ENCODE data around the gene DNASE2B. TPM values are rescaled to one million over a fixed set of nuclear protein-coding genes. Genes with fewer than 3 reads are reported as not detected.

DNASE2B gene
- total and polyA plus RNA-seq, 12 donors: 0.10 to 1.2 (median 0.35) TPM; not detected in 4

DNA sequence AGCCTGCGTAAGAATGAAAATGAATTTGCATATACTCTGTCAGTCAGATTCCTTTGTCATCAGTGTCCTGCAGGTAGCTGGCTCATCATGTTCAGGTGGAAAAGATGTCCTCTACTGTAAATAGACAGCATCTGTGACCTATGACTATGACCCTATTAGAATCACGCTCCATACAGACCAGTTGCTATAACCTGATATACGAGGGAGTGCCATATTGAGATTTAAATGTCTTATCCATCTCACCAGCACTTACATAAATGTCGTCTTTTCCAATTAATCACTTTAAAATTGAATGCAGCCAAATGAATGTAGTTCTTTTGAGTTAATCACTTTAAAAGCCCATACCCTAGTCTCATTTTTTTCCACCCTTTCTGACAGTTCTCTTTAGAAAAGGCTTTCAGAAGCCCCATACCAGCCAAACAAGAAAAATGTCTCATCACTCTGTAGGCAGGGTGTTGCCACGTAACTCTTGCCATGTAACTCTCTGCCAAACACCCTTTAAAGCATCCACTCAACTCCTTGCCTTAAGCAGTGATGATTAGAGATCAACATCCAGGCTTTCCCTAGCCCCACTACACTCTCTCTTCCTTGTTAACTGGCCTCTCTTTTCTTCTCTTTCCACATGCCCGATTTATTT, 26.3 kb downstream of the DNASE2B start:
- H3K9me3 ChIP-seq (replicated peaks in 1 of 3): no peaks in the 10 kb centered on the region
- no peaks in the 10 kb centered on the region for H3K27me3 ChIP-seq
- intact Hi-C loops (cut with DNase I): loop anchor here in 1 of 2 donors (5.0 kb wide), 1 partner anchor 117 kb away; no protein-coding TSS in a partner anchor
- H3K4me3 ChIP-seq: no peak overlapping the region
- H3K4me1 ChIP-seq (replicated peaks in 1 of 2): peaks cover 0 to 21% of the 10 kb centered on the region in 2 donors
- no peak overlapping the region for H3K27ac ChIP-seq
- TF ChIP-seq POLR2A (IDR thresholded peaks at IDR 0.05): no peak
- no peak for TF ChIP-seq CTCF (IDR thresholded peaks at IDR 0.05)
- WGBS, 4 donors: 77 to 83% (median 79%) methylated on average over 6 of the region's 6 CpGs
- H3K36me3 ChIP-seq (replicated peaks in 1 of 2): no peaks in the 10 kb centered on the region
- DNase-seq: no peak

DNA sequence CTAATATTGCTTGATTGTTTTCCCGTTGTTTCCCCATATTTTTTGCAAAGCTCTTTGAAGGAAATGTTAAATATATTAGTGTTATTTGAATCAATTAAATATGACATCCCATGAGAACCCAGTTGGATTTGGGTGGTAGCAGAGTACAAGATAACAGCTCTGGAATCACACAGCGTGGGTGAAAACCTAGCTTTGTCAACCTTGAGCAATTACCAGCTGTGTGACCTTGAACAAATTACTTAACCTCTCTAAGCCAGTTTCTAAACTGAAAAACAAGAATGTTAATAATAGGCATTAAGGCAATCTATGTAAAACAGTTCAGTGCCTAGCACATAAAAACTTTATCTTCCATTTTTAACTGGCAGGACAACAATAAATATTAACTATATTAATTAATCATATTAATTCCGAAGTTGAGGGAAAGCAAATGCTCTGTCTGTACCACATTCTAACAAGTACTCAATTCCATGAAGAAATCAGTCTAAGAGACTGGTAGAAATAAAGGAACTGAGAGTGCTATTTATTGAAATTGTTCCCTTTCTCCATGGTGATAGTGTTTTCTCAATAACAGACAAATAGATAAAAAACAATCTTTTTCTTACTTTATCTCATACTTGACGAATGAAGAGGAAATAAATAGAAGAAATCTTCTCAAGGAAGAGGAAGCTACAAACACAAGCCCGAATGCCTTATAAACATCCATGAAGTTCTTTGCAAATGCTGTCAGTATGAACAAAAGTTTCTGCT, 27.0 kb downstream of the DNASE2B start:
- Histone ChIP-seq H3K27ac (peak overlapping the region in 1 of 5 donors; percentile 9), H3K9me3 (replicated peaks in 1 of 3) (no peaks in the 10 kb centered on the region), H3K36me3 (replicated peaks in 1 of 2) (no peaks in the 10 kb centered on the region), H3K4me3 (no peak overlapping the region), H3K4me1 (replicated peaks in 1 of 2) (peaks cover 0 to 21% of the 10 kb centered on the region in 2 donors), H3K27me3 (no peaks in the 10 kb centered on the region)
- TF ChIP-seq CTCF (IDR thresholded peaks at IDR 0.05) (no peak), POLR2A (IDR thresholded peaks at IDR 0.05) (no peak)
- WGBS, 4 donors: 35 to 38% (median 36%) methylated on average over 5 of the region's 5 CpGs
- intact Hi-C loops (cut with DNase I): no loop called here
- no peak for DNase-seq

DNA sequence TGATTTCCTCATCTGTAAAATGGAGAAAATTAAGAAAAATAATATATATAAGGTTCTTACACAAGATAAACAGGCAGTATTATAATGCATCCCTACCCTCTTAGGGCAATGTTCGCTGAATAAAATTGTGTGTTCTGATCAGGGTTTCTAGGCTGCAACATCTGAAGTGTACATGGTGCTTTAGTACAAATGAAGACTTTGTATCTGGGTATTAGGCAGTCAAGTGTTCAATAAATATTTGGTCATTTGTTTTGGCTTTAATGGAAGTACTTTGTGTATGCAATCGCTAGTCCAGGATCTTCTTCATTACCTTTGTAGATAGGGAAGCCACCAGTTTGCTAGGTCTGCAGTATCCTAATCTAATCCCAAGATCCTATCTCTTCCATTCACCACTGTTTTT, 28.1 kb downstream of the DNASE2B start:
- H3K4me1 ChIP-seq (replicated peaks in 1 of 2): peaks cover 0 to 21% of the 10 kb centered on the region in 2 donors
- no peaks in the 10 kb centered on the region for H3K36me3 ChIP-seq (replicated peaks in 1 of 2)
- H3K27ac ChIP-seq: no peak overlapping the region
- DNase-seq: no peak
- H3K9me3 ChIP-seq (replicated peaks in 1 of 3): no peaks in the 10 kb centered on the region
- WGBS, 4 donors: 87 to 98% (median 95%) methylated on average over 2 of the region's 2 CpGs
- no peaks in the 10 kb centered on the region for H3K27me3 ChIP-seq
- TF ChIP-seq POLR2A (IDR thresholded peaks at IDR 0.05): no peak
- H3K4me3 ChIP-seq: no peak overlapping the region
- intact Hi-C loops (cut with DNase I): no loop called here

GRCh38 chr1:84427250-84428188, 29.2 kb downstream of the DNASE2B start:
- DNase-seq: peak in 1 of 7 donors; percentile 19
- TF ChIP-seq POLR2A (IDR thresholded peaks at IDR 0.05) (no peak), CTCF (IDR thresholded peaks at IDR 0.05) (no peak)
- Histone ChIP-seq H3K36me3 (replicated peaks in 1 of 2) (no peaks in the 10 kb centered on the region), H3K9me3 (replicated peaks in 1 of 3) (no peaks in the 10 kb centered on the region), H3K4me1 (replicated peaks in 1 of 2) (peaks cover 0 to 21% of the 10 kb centered on the region in 2 donors), H3K27ac (no peak overlapping the region), H3K4me3 (no peak overlapping the region), H3K27me3 (no peaks in the 10 kb centered on the region)
- intact Hi-C loops (cut with DNase I): no loop called here
- 80 to 84% (median 82%) methylated on average over 6 of the region's 6 CpGs for whole genome bisulfite sequencing, 4 donors

All from adrenal gland (tissue), 12 donors.